ENCODE results near the gene CAMKK1. TPM values are rescaled to one million over a fixed set of nuclear protein-coding genes. Genes with fewer than 3 reads are reported as not detected.
A peak's percentile ranks its signal among the peaks of the same experiment; 100 is the strongest.

The CAMKK1 gene
- total RNA-seq, 2 experiments from 2014 or later, result 4.8 to 5.0 TPM

GRCh38 chr17:3910420-3911270, 17.8 kb upstream of the CAMKK1 start:
- Mint-ChIP-seq H3K36me3 (peaks cover 1% of the 10 kb centered on the region), H3K27ac (peak overlapping the region; percentile 78), H3K27me3 (no peaks in the 10 kb centered on the region), H3K4me3 (peak overlapping the region; percentile 43), H3K4me1 (peaks cover 31% of the 10 kb centered on the region), H3K9me3 (no peaks in the 10 kb centered on the region)
- DNase-seq, result no peak

- Mint-ChIP-seq H3K27ac (no peak overlapping the region), H3K36me3 (peaks cover 1% of the 10 kb centered on the region), H3K4me1 (peaks cover 25% of the 10 kb centered on the region), H3K9me3 (no peaks in the 10 kb centered on the region), H3K27me3 (no peaks in the 10 kb centered on the region), H3K4me3 (no peak overlapping the region)
- no peak for DNase-seq
Observed at GRCh38 chr17:3909257-3909656, 16.4 kb upstream of the CAMKK1 start.

- H3K4me1 Mint-ChIP-seq, result peaks cover 17% of the 10 kb centered on the region
- H3K27ac Mint-ChIP-seq, result no peak overlapping the region
Observed at GRCh38 chr17:3907483-3908216, 14.8 kb upstream of the CAMKK1 start.

GRCh38 chr17:3906881-3907280, 14.0 kb upstream of the CAMKK1 start:
- H3K36me3 Mint-ChIP-seq, result no peaks in the 10 kb centered on the region
- no peaks in the 10 kb centered on the region for H3K27me3 Mint-ChIP-seq
- H3K9me3 Mint-ChIP-seq, result no peaks in the 10 kb centered on the region
- no peak overlapping the region for H3K4me3 Mint-ChIP-seq
- H3K4me1 Mint-ChIP-seq, result peaks cover 16% of the 10 kb centered on the region
- no peak overlapping the region for H3K27ac Mint-ChIP-seq
- no peak for DNase-seq

More at GRCh38 chr17:3907483-3908216, 14.8 kb upstream of the CAMKK1 start:
- DNase-seq, result no peak
- Mint-ChIP-seq H3K36me3 (peaks cover under 1% of the 10 kb centered on the region), H3K9me3 (no peaks in the 10 kb centered on the region), H3K4me3 (no peak overlapping the region), H3K27me3 (no peaks in the 10 kb centered on the region)

GRCh38 chr17:3905017-3905520, 12.2 kb upstream of the CAMKK1 start:
- Mint-ChIP-seq H3K4me3 (no peak overlapping the region), H3K9me3 (no peaks in the 10 kb centered on the region), H3K36me3 (no peaks in the 10 kb centered on the region), H3K27ac (no peak overlapping the region), H3K27me3 (no peaks in the 10 kb centered on the region), H3K4me1 (no peaks in the 10 kb centered on the region)
- DNase-seq, result no peak

GRCh38 chr17:3904501-3904900, 11.6 kb upstream of the CAMKK1 start:
- Mint-ChIP-seq H3K9me3 (no peaks in the 10 kb centered on the region), H3K4me1 (no peaks in the 10 kb centered on the region), H3K36me3 (no peaks in the 10 kb centered on the region), H3K27ac (no peak overlapping the region), H3K4me3 (no peak overlapping the region), H3K27me3 (no peaks in the 10 kb centered on the region)
- no peak for DNase-seq

GRCh38 chr17:3903881-3904290, 11.0 kb upstream of the CAMKK1 start:
- Mint-ChIP-seq H3K4me3 (no peak overlapping the region), H3K27ac (no peak overlapping the region), H3K36me3 (no peaks in the 10 kb centered on the region), H3K9me3 (no peaks in the 10 kb centered on the region), H3K27me3 (no peaks in the 10 kb centered on the region), H3K4me1 (no peaks in the 10 kb centered on the region)
- DNase-seq, result no peak

GRCh38 chr17:3903051-3903825, 10.4 kb upstream of the CAMKK1 start:
- Mint-ChIP-seq H3K4me3 (no peak overlapping the region), H3K4me1 (no peaks in the 10 kb centered on the region), H3K27ac (no peak overlapping the region), H3K27me3 (no peaks in the 10 kb centered on the region), H3K9me3 (no peaks in the 10 kb centered on the region), H3K36me3 (no peaks in the 10 kb centered on the region)
- DNase-seq, result no peak

- no peaks in the 10 kb centered on the region for H3K36me3 Mint-ChIP-seq
- no peaks in the 10 kb centered on the region for H3K9me3 Mint-ChIP-seq
- no peak for DNase-seq
- H3K27me3 Mint-ChIP-seq, result no peaks in the 10 kb centered on the region
- H3K4me3 Mint-ChIP-seq, result no peak overlapping the region
- no peak overlapping the region for H3K27ac Mint-ChIP-seq
- H3K4me1 Mint-ChIP-seq, result no peaks in the 10 kb centered on the region
Observed at GRCh38 chr17:3900646-3901045, 7.8 kb upstream of the CAMKK1 start.

- Mint-ChIP-seq H3K27ac (no peak overlapping the region), H3K36me3 (no peaks in the 10 kb centered on the region), H3K4me1 (peaks cover 7% of the 10 kb centered on the region), H3K4me3 (no peak overlapping the region), H3K27me3 (no peaks in the 10 kb centered on the region), H3K9me3 (no peaks in the 10 kb centered on the region)
- DNase-seq, result no peak
Observed at GRCh38 chr17:3897731-3898130, 4.9 kb upstream of the CAMKK1 start.

GRCh38 chr17:3896968-3897235, 4.0 kb upstream of the CAMKK1 start:
- DNase-seq, result no peak
- H3K4me3 Mint-ChIP-seq, result no peak overlapping the region
- no peak overlapping the region for H3K27ac Mint-ChIP-seq
- H3K9me3 Mint-ChIP-seq, result no peaks in the 10 kb centered on the region
- no peaks in the 10 kb centered on the region for H3K36me3 Mint-ChIP-seq
- H3K4me1 Mint-ChIP-seq, result peaks cover 9% of the 10 kb centered on the region
- no peaks in the 10 kb centered on the region for H3K27me3 Mint-ChIP-seq

GRCh38 chr17:3896108-3896967, 3.5 kb upstream of the CAMKK1 start:
- DNase-seq, result no peak
- no peaks in the 10 kb centered on the region for H3K27me3 Mint-ChIP-seq
- H3K36me3 Mint-ChIP-seq, result no peaks in the 10 kb centered on the region
- peaks cover 13% of the 10 kb centered on the region for H3K4me1 Mint-ChIP-seq
- H3K4me3 Mint-ChIP-seq, result no peak overlapping the region
- H3K9me3 Mint-ChIP-seq, result no peaks in the 10 kb centered on the region
- H3K27ac Mint-ChIP-seq, result no peak overlapping the region

GRCh38 chr17:3895354-3895753, 2.5 kb upstream of the CAMKK1 start:
- Mint-ChIP-seq H3K4me3 (no peak overlapping the region), H3K4me1 (peaks cover 20% of the 10 kb centered on the region), H3K36me3 (no peaks in the 10 kb centered on the region), H3K27me3 (no peaks in the 10 kb centered on the region), H3K9me3 (no peaks in the 10 kb centered on the region), H3K27ac (no peak overlapping the region)
- DNase-seq, result no peak

GRCh38 chr17:3894911-3895343, 2.1 kb upstream of the CAMKK1 start:
- peaks cover 23% of the 10 kb centered on the region for H3K4me1 Mint-ChIP-seq
- no peaks in the 10 kb centered on the region for H3K27me3 Mint-ChIP-seq
- H3K27ac Mint-ChIP-seq, result no peak overlapping the region
- H3K36me3 Mint-ChIP-seq, result no peaks in the 10 kb centered on the region
- no peak for DNase-seq
- no peak overlapping the region for H3K4me3 Mint-ChIP-seq
- no peaks in the 10 kb centered on the region for H3K9me3 Mint-ChIP-seq
